Mononuclear cell (primary cell): ENCODE data around the gene TMEM236. TPM values are rescaled to one million over a fixed set of nuclear protein-coding genes. Genes with fewer than 3 reads are reported as not detected.

Experiments used
- H3K27me3 ChIP-seq: 2 replicates; pipeline ENCODE4 v1.6.0; 2011; ENCODE audit warnings: low read length, control low read depth; ENCODE audit not compliant: insufficient read depth
- H3K4me1 ChIP-seq: 2 replicates; pipeline ENCODE4 v1.5.1; 2011; ENCODE audit warnings: mild to moderate bottlenecking, low read length, control low read depth; ENCODE audit not compliant: insufficient read depth
- H3K4me3 ChIP-seq: 2 replicates; pipeline ENCODE4 v1.5.1; 2011; ENCODE audit warnings: mild to moderate bottlenecking, low read length, moderate library complexity
- H3K9me3 ChIP-seq: 2 replicates; pipeline ENCODE4 v1.5.1; 2011; ENCODE audit warnings: low read depth, mild to moderate bottlenecking, control low read depth, low read length
- total RNA-seq: library from RNA; depleted of rRNA; stranded (reverse); fragments of >200 nt; gene quantifications from one replicate; pipeline ENCODE4 v1.2.3, GENCODE V29; 2012

Gene TMEM236
- total RNA-seq, 1 donor: under 0.01 TPM

DNA sequence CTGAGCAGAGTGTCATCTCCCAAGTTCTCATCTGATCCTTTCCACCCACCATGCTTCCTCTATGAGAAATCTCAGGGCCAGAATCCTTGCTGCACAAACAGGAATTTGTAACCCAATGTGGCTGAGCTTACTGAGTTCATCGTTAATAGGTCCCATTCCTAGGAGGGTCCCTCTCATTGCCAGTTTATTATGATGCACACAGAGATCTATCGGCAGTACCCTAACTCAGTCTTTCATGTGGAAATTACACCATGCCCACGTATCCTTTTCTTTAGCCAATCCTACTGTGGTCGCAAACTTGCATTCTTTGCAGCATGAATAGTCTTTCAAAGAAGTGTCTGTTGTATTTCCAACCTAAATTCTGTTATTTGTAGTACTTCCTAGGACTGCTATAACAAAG, 12.1 kb downstream of the TMEM236 start:
- Histone ChIP-seq H3K4me3 (no peak overlapping the region), H3K27me3 (no peaks in the 10 kb centered on the region), H3K9me3 (no peaks in the 10 kb centered on the region), H3K4me1 (peaks cover 2% of the 10 kb centered on the region)

- Histone ChIP-seq H3K27me3 (no peaks in the 10 kb centered on the region), H3K4me3 (no peak overlapping the region), H3K9me3 (no peaks in the 10 kb centered on the region), H3K4me1 (peaks cover 6% of the 10 kb centered on the region)
Observed at GRCh38 chr10:17765602-17766001, 13.6 kb downstream of the TMEM236 start.

GRCh38 chr10:17766731-17767130, 14.7 kb downstream of the TMEM236 start:
- no peak overlapping the region for H3K4me3 ChIP-seq
- no peaks in the 10 kb centered on the region for H3K27me3 ChIP-seq
- H3K9me3 ChIP-seq: no peaks in the 10 kb centered on the region
- peaks cover 11% of the 10 kb centered on the region for H3K4me1 ChIP-seq

- peaks cover 11% of the 10 kb centered on the region for H3K4me1 ChIP-seq
- H3K9me3 ChIP-seq: no peaks in the 10 kb centered on the region
- H3K4me3 ChIP-seq: no peak overlapping the region
- H3K27me3 ChIP-seq: no peaks in the 10 kb centered on the region
Observed at GRCh38 chr10:17768496-17768895, 16.5 kb downstream of the TMEM236 start.

DNA sequence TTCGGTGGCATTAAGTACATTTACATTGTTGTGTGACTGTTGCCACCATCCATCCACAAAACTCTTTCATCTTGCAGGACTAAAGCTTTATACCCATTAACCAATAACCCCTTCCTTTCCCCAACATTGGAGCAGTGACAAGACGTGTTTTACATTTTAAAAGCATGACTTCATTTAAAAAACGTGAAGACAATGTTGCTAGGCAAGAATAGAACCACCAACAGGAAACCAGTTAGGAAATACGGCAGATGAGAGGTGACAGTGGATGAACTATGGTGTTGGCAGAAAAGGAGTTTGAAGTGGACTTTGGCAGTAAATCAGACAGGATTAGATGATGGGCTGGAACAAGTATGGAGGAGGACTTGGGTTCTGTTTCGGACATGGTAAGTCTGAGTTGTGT, 17.0 kb downstream of the TMEM236 start:
- Histone ChIP-seq H3K4me1 (peaks cover 11% of the 10 kb centered on the region), H3K4me3 (no peak overlapping the region), H3K9me3 (no peaks in the 10 kb centered on the region), H3K27me3 (no peaks in the 10 kb centered on the region)

DNA sequence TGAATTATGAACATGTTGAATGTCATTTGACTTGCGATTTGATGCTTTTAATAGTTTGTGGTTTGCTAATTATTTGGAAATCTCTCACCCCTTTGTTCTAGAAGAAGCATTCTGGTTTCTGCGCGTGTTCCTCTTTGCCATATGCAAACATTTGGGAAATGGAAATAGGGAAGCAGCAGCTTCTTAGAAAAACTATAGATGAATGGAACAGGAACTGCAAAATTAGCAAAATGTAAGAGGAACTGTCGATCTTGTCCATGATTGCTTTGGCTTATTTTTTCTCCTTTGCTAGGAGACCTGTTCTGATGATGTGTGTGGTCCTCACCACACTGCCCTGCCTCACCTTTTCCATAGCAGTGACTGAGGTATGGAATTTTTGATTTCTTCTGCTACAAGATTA, 19.0 kb downstream of the TMEM236 start:
- H3K27me3 ChIP-seq: no peaks in the 10 kb centered on the region
- no peak overlapping the region for H3K4me3 ChIP-seq
- no peaks in the 10 kb centered on the region for H3K9me3 ChIP-seq
- peaks cover 11% of the 10 kb centered on the region for H3K4me1 ChIP-seq

DNA sequence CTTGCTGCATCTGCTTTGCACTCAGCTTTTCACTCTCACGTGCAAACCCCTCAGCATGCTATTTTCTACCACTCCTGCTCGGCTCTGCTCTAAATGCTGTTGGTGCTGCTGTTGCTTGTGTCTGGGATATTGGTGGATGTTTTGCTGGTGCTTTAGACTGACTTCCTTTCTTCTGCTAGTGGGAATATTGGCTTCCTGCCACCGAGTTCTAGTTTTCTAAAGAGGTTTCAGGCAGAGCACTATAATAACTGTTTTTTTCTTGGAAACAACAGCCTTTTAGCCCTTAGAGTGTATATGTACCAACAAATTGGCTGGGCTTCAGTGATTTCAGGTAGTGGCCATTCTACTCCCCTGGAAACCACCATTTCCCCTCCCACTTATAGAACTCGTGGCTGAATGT, 27.8 kb downstream of the TMEM236 start:
- Histone ChIP-seq H3K27me3 (no peaks in the 10 kb centered on the region), H3K4me1 (peaks cover 13% of the 10 kb centered on the region), H3K9me3 (no peaks in the 10 kb centered on the region), H3K4me3 (no peak overlapping the region)

DNA sequence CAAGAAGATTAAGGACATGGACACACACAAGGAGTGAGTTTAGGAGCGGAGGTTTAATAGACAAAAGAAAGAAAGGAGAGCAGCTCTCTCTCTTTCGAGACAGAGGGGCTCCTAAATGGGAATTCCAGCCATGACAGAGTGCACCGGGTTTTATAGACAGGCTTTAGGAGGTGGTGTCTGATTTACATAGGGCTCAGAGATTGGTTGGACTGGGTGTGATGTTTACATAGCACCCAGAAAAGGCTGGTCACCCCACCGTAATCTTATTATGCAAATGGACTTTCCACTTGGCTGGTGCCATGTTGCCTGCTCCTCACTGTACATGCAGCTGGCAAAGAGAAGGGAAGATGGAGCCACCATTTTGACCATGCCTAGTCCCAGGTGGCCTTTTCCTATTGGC, 28.7 kb downstream of the TMEM236 start:
- Histone ChIP-seq H3K4me1 (peaks cover 23% of the 10 kb centered on the region), H3K27me3 (no peaks in the 10 kb centered on the region), H3K9me3 (no peaks in the 10 kb centered on the region), H3K4me3 (no peak overlapping the region)

DNA sequence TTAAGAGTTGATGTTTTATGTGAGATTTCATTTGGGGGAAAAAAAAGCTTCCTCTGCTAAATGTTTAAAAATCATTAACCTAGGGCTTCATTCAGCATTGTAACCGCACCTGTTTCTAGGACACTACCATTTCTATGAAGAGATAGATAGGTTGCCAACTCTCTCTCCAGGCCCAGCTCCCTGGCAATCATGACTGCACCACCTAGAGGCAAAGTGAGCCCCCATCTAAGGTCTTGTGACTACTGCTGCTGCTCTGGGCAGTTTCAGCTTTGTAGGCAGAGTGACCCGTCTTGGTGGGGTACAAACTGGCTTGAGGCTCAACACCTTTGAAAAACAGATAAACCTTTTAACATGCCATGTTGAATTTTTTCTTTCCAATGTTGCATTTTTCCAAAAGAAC, 29.9 kb downstream of the TMEM236 start:
- H3K4me1 ChIP-seq: peaks cover 31% of the 10 kb centered on the region
- H3K27me3 ChIP-seq: no peaks in the 10 kb centered on the region
- no peak overlapping the region for H3K4me3 ChIP-seq
- no peaks in the 10 kb centered on the region for H3K9me3 ChIP-seq

GRCh38 chr10:17782921-17783665, 31.1 kb downstream of the TMEM236 start:
- Histone ChIP-seq H3K4me3 (no peak overlapping the region), H3K4me1 (peaks cover 31% of the 10 kb centered on the region), H3K27me3 (no peaks in the 10 kb centered on the region), H3K9me3 (no peaks in the 10 kb centered on the region)

DNA sequence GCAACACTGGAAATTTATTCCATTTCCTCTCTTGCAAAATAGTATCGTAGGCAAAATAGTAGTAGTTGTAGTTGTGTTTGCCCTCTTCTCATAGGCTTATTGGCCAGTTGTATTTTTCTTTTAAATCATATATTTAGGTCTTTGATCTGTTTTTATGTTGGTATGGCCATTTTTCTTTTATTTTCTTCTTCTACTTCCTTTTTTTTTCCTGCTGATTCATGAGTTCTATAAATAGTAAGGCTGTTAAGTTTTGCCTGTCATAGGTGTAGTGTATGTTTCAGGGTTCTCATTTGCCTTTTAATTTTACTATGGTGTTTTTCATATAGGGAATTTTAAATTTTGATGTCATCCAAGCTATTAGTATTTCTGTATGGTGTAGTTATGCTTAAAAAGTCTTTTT, 31.8 kb downstream of the TMEM236 start:
- H3K9me3 ChIP-seq: no peaks in the 10 kb centered on the region
- peaks cover 31% of the 10 kb centered on the region for H3K4me1 ChIP-seq
- H3K27me3 ChIP-seq: no peaks in the 10 kb centered on the region
- H3K4me3 ChIP-seq: no peak overlapping the region

DNA sequence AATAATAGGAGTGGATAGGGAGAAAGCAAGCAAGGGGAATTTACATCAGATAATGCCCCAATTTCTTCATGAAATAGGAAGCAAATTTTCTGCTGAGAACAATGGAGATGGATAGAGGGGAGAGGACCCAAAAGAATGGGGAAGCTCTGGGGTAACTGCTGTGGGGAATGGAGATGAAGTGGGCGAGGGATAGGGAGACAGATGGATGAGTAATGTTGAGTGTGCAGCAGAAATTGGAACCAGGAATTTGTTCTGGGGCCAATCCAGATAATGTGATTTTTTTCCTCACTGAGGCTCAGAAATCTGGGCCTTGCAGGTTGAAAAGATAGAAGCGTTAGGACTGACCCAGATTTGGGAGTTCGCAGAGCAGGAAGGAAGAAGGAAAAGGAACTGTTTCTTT, 32.7 kb downstream of the TMEM236 start:
- Histone ChIP-seq H3K9me3 (no peaks in the 10 kb centered on the region), H3K4me3 (no peak overlapping the region), H3K4me1 (peaks cover 31% of the 10 kb centered on the region), H3K27me3 (no peaks in the 10 kb centered on the region)

DNA sequence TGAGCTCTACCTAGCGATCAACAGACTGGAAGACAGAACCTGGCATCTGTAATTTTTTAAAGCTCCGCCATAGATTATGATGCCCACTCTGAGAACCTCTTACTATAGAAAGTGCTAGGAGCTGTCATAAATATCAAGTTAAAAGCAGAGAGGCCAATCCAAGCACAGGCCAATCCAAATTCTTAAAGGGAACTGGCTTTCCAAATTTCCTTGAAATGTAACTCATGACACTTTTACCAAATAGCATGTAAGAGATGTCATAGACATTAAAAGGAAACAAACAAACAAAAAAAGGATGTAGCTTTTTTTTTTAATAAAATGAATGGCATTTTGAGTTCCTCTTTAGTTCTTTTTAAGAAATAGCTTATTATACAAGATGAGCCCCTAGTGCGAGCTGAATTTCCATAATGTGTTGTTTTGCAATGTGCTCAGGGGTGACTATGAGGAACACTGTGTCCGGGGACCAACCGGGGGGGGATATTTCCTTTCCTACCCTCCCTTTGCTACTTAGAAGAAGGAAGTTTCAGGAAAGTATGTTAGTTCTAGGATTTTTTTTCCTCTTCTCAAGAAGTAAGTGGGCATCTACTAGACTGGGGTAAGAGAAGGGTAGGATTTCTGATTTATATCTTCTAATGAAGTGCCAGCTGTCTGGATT, 33.4 kb downstream of the TMEM236 start:
- H3K27me3 ChIP-seq: no peaks in the 10 kb centered on the region
- peaks cover 31% of the 10 kb centered on the region for H3K4me1 ChIP-seq
- no peak overlapping the region for H3K4me3 ChIP-seq
- H3K9me3 ChIP-seq: no peaks in the 10 kb centered on the region

GRCh38 chr10:17787087-17787961, 35.3 kb downstream of the TMEM236 start:
- H3K4me3 ChIP-seq: no peak overlapping the region
- no peaks in the 10 kb centered on the region for H3K27me3 ChIP-seq
- H3K4me1 ChIP-seq: peaks cover 44% of the 10 kb centered on the region
- no peaks in the 10 kb centered on the region for H3K9me3 ChIP-seq

DNA sequence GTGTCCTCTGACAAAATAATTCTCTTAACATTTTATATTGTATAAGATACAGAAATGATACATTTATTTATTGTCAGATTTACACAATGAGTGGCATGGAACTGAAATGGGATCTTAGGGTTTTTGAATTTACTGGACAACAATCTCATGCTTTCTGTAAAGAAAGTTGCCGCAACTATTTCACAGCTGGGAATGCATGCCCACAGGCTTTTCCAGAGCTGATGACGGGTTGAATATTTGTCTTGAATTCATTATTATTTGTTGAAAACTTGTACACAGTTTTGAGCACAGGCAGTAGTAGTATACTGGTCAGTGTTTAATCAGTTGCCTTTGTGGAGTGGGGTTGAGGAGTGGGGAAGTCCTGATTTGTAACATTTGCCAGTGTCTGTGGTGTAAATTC, 36.6 kb downstream of the TMEM236 start:
- Histone ChIP-seq H3K4me1 (peaks cover 39% of the 10 kb centered on the region), H3K27me3 (no peaks in the 10 kb centered on the region), H3K9me3 (no peaks in the 10 kb centered on the region), H3K4me3 (no peak overlapping the region)
